ENCODE data around the gene MYO3B.

The MYO3B gene

GRCh38 chr2:170436077-170436943 lies 258.4 kb downstream of the MYO3B start:
- no peaks in the 10 kb centered on the region for H3K36me3 ChIP-seq (ENCODE audit: insufficient read depth, low read length)
- H3K9ac ChIP-seq (ENCODE audit: insufficient read length): no peak overlapping the region
- H3K27ac ChIP-seq: no peak overlapping the region
- no peak overlapping the region for H3K4me3 ChIP-seq
- no peak for DNase-seq (ENCODE audit: low read depth, low spot score)
- H3K9me3 ChIP-seq (ENCODE audit: low read depth, low read length): no peaks in the 10 kb centered on the region
- TF ChIP-seq POLR2AphosphoS5 (IDR thresholded peaks at IDR 0.05; ENCODE audit: borderline replicate concordance, low read depth, low read length): no peak
- no peak for TF ChIP-seq EZH2 (IDR thresholded peaks at IDR 0.05)
- TF ChIP-seq FOXP2 (optimal IDR thresholded peaks at IDR 0.05; ENCODE audit: control extremely low read depth, extremely low read length, insufficient read depth): no peak

GRCh38 chr2:170446078-170446477 lies 268.1 kb downstream of the MYO3B start:
- no peak for TF ChIP-seq FOXP2 (optimal IDR thresholded peaks at IDR 0.05; ENCODE audit: control extremely low read depth, extremely low read length, insufficient read depth)
- Histone ChIP-seq H3K4me3 (no peak overlapping the region), H3K36me3 (ENCODE audit: insufficient read depth, low read length) (no peaks in the 10 kb centered on the region), H3K9ac (ENCODE audit: insufficient read length) (no peak overlapping the region), H3K9me3 (ENCODE audit: low read depth, low read length) (no peaks in the 10 kb centered on the region), H3K27ac (no peak overlapping the region)
- no peak for DNase-seq (ENCODE audit: low read depth, low spot score)

GRCh38 chr2:170449034-170449433 lies 271.1 kb downstream of the MYO3B start:
- Histone ChIP-seq H3K9me3 (ENCODE audit: low read depth, low read length) (no peaks in the 10 kb centered on the region), H3K36me3 (ENCODE audit: insufficient read depth, low read length) (no peaks in the 10 kb centered on the region), H3K4me3 (no peak overlapping the region), H3K27ac (no peak overlapping the region), H3K9ac (ENCODE audit: insufficient read length) (no peak overlapping the region)
- no peak for DNase-seq (ENCODE audit: low read depth, low spot score)
- TF ChIP-seq EZH2 (IDR thresholded peaks at IDR 0.05) (no peak), FOXP2 (optimal IDR thresholded peaks at IDR 0.05; ENCODE audit: control extremely low read depth, extremely low read length, insufficient read depth) (no peak), POLR2AphosphoS5 (IDR thresholded peaks at IDR 0.05; ENCODE audit: borderline replicate concordance, low read depth, low read length) (no peak)

- DNase-seq (ENCODE audit: low read depth, low spot score): no peak
- no peak for TF ChIP-seq POLR2AphosphoS5 (IDR thresholded peaks at IDR 0.05; ENCODE audit: borderline replicate concordance, low read depth, low read length)
- TF ChIP-seq EZH2 (IDR thresholded peaks at IDR 0.05): no peak
- TF ChIP-seq FOXP2 (optimal IDR thresholded peaks at IDR 0.05; ENCODE audit: control extremely low read depth, extremely low read length, insufficient read depth): no peak
- H3K9ac ChIP-seq (ENCODE audit: insufficient read length): no peak overlapping the region
Measured at GRCh38 chr2:170454471-170455372, 276.8 kb downstream of the MYO3B start.

DNA sequence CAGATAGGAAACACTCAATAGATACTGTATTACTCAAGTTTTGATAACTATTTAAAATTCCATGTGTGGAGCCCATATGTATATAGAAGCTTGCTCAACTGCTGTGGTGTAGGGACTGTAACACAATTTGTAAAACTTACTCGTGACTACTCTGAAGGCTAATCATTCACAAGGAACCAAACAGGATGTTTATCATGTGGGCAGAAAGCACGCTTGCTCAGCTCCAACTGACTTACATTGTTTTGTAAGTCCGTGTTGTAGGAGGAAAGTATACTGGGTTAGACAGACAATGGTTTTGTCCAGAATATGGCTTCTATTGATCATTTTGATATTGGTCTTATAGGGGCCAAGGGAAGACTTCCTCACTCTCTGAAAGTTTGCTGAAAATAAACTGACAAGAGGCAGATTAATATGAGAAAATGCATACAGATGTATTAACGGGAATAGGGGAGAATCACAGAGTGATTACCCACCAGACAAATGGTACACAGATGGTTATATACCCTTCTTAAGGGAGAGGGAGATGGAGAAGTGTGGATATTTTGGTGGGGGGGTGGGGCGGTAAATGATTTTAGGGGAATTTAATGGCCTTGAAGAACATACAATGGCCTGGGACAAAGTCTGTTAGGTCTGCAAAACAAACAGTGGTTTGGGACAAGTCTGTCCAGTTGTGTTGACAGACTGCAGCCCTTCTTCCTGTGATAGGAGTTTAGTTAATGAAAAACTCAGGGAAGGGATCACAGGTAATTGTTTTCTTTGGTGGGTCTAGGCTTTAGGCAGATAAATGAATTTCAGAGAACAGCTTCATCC lies 277.9 kb downstream of the MYO3B start:
- Histone ChIP-seq H3K27ac (no peak overlapping the region), H3K36me3 (ENCODE audit: insufficient read depth, low read length) (no peaks in the 10 kb centered on the region), H3K4me3 (no peak overlapping the region), H3K9me3 (ENCODE audit: low read depth, low read length) (no peaks in the 10 kb centered on the region), H3K9ac (ENCODE audit: insufficient read length) (no peak overlapping the region)
- no peak for DNase-seq (ENCODE audit: low read depth, low spot score)
- TF ChIP-seq EZH2 (IDR thresholded peaks at IDR 0.05) (no peak), POLR2AphosphoS5 (IDR thresholded peaks at IDR 0.05; ENCODE audit: borderline replicate concordance, low read depth, low read length) (no peak), FOXP2 (optimal IDR thresholded peaks at IDR 0.05; ENCODE audit: control extremely low read depth, extremely low read length, insufficient read depth) (no peak)

More at GRCh38 chr2:170454471-170455372, 276.8 kb downstream of the MYO3B start:
- Histone ChIP-seq H3K4me3 (no peak overlapping the region), H3K36me3 (ENCODE audit: insufficient read depth, low read length) (no peaks in the 10 kb centered on the region), H3K27ac (no peak overlapping the region), H3K9me3 (ENCODE audit: low read depth, low read length) (no peaks in the 10 kb centered on the region)

GRCh38 chr2:170456914-170457313 lies 279.0 kb downstream of the MYO3B start:
- Histone ChIP-seq H3K9ac (ENCODE audit: insufficient read length) (no peak overlapping the region), H3K9me3 (ENCODE audit: low read depth, low read length) (no peaks in the 10 kb centered on the region), H3K27ac (no peak overlapping the region), H3K36me3 (ENCODE audit: insufficient read depth, low read length) (no peaks in the 10 kb centered on the region), H3K4me3 (no peak overlapping the region)
- no peak for TF ChIP-seq FOXP2 (optimal IDR thresholded peaks at IDR 0.05; ENCODE audit: control extremely low read depth, extremely low read length, insufficient read depth)
- no peak for TF ChIP-seq POLR2AphosphoS5 (IDR thresholded peaks at IDR 0.05; ENCODE audit: borderline replicate concordance, low read depth, low read length)
- DNase-seq (ENCODE audit: low read depth, low spot score): no peak

DNA sequence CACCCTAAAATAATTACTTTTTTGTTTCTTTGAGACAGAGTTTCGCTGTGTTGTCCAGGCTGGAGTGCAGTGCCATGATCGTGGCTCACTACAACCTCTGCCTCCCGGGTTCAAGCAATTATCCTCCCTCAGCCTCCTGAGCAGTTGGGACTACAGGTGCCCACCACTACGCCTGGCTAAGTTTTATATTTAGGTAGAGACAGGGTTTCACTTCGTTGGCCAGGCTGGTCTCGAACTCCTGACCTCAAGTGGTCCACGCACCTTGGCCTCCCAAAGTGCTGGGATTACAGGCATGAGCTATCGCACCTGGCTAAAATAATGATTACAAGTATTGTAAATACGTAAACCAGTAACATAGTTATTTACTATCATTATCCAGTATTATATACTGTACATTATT lies 279.8 kb downstream of the MYO3B start:
- TF ChIP-seq EZH2 (IDR thresholded peaks at IDR 0.05) (no peak), POLR2AphosphoS5 (IDR thresholded peaks at IDR 0.05; ENCODE audit: borderline replicate concordance, low read depth, low read length) (no peak), FOXP2 (optimal IDR thresholded peaks at IDR 0.05; ENCODE audit: control extremely low read depth, extremely low read length, insufficient read depth) (no peak)
- H3K36me3 ChIP-seq (ENCODE audit: insufficient read depth, low read length): no peaks in the 10 kb centered on the region
- H3K9ac ChIP-seq (ENCODE audit: insufficient read length): no peak overlapping the region
- DNase-seq (ENCODE audit: low read depth, low spot score): no peak
- no peak overlapping the region for H3K4me3 ChIP-seq
- no peak overlapping the region for H3K27ac ChIP-seq
- H3K9me3 ChIP-seq (ENCODE audit: low read depth, low read length): no peaks in the 10 kb centered on the region

- no peak overlapping the region for H3K27ac ChIP-seq
- H3K36me3 ChIP-seq (ENCODE audit: insufficient read depth, low read length): no peaks in the 10 kb centered on the region
- H3K4me3 ChIP-seq: no peak overlapping the region
- no peak for DNase-seq (ENCODE audit: low read depth, low spot score)
- TF ChIP-seq FOXP2 (optimal IDR thresholded peaks at IDR 0.05; ENCODE audit: control extremely low read depth, extremely low read length, insufficient read depth) (no peak), POLR2AphosphoS5 (IDR thresholded peaks at IDR 0.05; ENCODE audit: borderline replicate concordance, low read depth, low read length) (no peak), EZH2 (IDR thresholded peaks at IDR 0.05) (no peak)
- H3K9me3 ChIP-seq (ENCODE audit: low read depth, low read length): no peaks in the 10 kb centered on the region
- no peak overlapping the region for H3K9ac ChIP-seq (ENCODE audit: insufficient read length)
Measured at GRCh38 chr2:170461889-170462288, 283.9 kb downstream of the MYO3B start.
